ENCODE results near the gene MORF4L2. TPM values are rescaled to one million over a fixed set of nuclear protein-coding genes. Genes with fewer than 3 reads are reported as not detected.

MORF4L2 gene
- total RNA-seq, 4 donors from 2014 or later: 299 to 400 (median 353) TPM

DNA sequence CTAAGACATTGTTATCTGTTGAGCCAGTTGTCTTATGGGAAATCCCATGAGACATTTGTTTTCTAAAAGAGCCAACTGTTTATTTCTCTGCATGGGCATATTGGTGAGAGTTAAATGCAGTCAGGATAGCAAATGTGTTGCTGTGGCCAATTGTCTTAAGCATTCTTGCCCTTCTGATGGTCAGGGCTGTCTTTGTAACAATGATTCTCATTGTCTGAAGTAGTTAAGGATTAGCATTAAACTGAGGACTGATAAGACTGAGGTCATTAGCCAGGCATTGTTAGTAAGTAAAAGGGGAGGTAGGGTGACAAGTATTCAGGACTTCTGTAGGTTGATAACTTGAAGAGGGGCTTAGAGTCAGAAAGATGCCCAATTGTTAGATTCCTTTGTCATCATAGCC, 11.2 kb upstream of the MORF4L2 start:
- Histone ChIP-seq H3K9me3 (no peaks in the 10 kb centered on the region), H3K27ac (replicated peaks in 1 of 4) (no peak overlapping the region), H3K4me1 (no peaks in the 10 kb centered on the region), H3K4me3 (no peak overlapping the region), H3K27me3 (no peaks in the 10 kb centered on the region), H3K36me3 (no peaks in the 10 kb centered on the region)
- no peak for DNase-seq (ENCODE audit: extremely low spot score)
- intact Hi-C loops (cut with DNase I): no loop called here
- TF ChIP-seq, protein P1, sequence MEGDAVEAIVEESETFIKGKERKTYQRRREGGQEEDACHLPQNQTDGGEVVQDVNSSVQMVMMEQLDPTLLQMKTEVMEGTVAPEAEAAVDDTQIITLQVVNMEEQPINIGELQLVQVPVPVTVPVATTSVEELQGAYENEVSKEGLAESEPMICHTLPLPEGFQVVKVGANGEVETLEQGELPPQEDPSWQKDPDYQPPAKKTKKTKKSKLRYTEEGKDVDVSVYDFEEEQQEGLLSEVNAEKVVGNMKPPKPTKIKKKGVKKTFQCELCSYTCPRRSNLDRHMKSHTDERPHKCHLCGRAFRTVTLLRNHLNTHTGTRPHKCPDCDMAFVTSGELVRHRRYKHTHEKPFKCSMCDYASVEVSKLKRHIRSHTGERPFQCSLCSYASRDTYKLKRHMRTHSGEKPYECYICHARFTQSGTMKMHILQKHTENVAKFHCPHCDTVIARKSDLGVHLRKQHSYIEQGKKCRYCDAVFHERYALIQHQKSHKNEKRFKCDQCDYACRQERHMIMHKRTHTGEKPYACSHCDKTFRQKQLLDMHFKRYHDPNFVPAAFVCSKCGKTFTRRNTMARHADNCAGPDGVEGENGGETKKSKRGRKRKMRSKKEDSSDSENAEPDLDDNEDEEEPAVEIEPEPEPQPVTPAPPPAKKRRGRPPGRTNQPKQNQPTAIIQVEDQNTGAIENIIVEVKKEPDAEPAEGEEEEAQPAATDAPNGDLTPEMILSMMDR (IDR thresholded peaks at IDR 0.05): no peak
- TF ChIP-seq EP300 (IDR thresholded peaks at IDR 0.05): no peak
- TF ChIP-seq POLR2AphosphoS5 (IDR thresholded peaks at IDR 0.05): no peak
- TF ChIP-seq POLR2A (IDR thresholded peaks at IDR 0.05; ENCODE audit: low read depth): no peak

DNA sequence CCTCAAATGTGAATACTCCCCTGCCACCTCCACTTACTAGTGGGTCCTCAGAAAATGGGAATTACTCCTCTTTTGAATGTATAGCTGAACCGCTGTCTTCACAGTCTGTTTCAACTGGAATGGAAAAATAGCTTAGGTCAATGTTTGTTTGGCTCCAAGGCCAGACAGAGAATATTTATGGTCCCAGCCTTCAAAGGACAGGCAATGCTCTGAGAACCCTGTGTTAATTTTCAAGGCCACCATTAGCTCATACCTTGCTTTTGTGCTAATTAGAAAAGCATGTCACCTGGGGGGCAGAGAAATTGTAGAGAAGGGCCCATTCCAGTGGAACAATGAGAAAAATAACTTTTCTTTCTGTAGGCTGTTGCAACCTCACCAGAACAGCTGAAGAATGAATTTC, 4.6 kb upstream of the MORF4L2 start:
- H3K36me3 ChIP-seq: no peaks in the 10 kb centered on the region
- H3K27me3 ChIP-seq: no peaks in the 10 kb centered on the region
- no peak overlapping the region for H3K4me3 ChIP-seq
- intact Hi-C loops (cut with DNase I): loop anchor here (5.0 kb wide), 1 partner anchor 126 kb away; no protein-coding TSS in a partner anchor
- no peak overlapping the region for H3K27ac ChIP-seq (replicated peaks in 1 of 4)
- no peaks in the 10 kb centered on the region for H3K9me3 ChIP-seq
- DNase-seq (ENCODE audit: extremely low spot score): no peak
- 85% methylated on average over 1 of the region's 1 CpG for WGBS
- TF ChIP-seq POLR2A (IDR thresholded peaks at IDR 0.05; ENCODE audit: low read depth) (no peak), EP300 (IDR thresholded peaks at IDR 0.05) (no peak), POLR2AphosphoS5 (IDR thresholded peaks at IDR 0.05) (no peak)
- TF ChIP-seq, protein P1 (IDR thresholded peaks at IDR 0.05): no peak
- H3K4me1 ChIP-seq: peaks cover 0 to 8% (median 0%) of the 10 kb centered on the region in 4 donors

DNA sequence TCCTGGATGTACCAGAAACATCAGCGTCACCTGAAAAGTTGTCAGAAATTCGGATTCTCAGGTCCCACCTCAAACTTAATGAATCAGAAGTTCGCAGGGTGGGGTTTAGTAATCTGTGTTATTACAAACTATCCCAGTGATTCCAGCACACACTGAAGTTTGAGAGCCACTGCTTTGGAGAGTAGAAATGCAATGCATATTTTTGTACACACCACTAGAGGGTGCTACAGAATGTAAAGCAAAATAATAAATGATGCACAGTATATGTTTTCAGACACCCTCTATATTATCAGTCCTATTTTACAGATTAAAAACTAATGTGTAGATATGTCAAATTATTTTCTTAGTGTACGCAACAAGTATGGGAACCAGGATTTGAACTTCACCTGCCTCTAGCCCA, 2.4 kb upstream of the MORF4L2 start:
- H3K9me3 ChIP-seq: no peaks in the 10 kb centered on the region
- 30% methylated on average over 4 of the region's 4 CpGs for WGBS
- no peak for DNase-seq (ENCODE audit: extremely low spot score)
- peak overlapping the region; percentile 91 to 95 (median 94) for H3K27ac ChIP-seq (replicated peaks in 1 of 4)
- no peak overlapping the region for H3K4me3 ChIP-seq
- no peaks in the 10 kb centered on the region for H3K27me3 ChIP-seq
- H3K36me3 ChIP-seq: peaks cover 0 to 11% (median 5%) of the 10 kb centered on the region in 4 donors
- intact Hi-C loops (cut with DNase I): loop anchor here (5.0 kb wide), 1 partner anchor 157 kb away; no protein-coding TSS in a partner anchor
- TF ChIP-seq EP300 (IDR thresholded peaks at IDR 0.05) (no peak), POLR2AphosphoS5 (IDR thresholded peaks at IDR 0.05) (no peak), POLR2A (IDR thresholded peaks at IDR 0.05; ENCODE audit: low read depth) (no peak)
- TF ChIP-seq, protein P1 (IDR thresholded peaks at IDR 0.05): peak; percentile 55 to 71 (median 67)
- peaks cover 0 to 17% (median 13%) of the 10 kb centered on the region in 4 donors for H3K4me1 ChIP-seq

DNA sequence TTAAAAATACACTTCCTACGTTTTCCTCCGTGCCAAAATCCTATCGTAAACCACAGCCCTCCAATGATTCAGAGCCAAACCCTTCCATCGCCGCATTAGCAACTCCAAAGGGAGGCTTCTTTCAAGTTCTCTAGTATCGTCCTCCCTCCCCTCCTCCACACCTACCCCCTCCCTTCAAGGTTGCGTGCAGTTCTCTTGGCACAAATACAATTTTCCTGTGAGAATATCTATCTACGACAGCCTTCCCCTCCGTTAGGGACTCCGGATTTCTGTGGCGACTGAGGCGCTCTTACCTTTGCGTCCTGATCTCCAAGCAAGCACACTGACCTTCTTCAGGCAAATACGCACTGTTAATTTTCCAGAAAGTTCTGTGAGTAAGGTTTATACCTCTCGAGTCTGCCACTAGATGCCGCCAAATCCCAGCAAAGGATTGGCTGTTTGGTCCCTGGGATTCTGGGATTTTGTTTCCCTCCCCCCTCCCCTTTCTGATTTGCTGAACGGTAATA, 1.2 kb upstream of the MORF4L2 start:
- no peaks in the 10 kb centered on the region for H3K27me3 ChIP-seq
- WGBS: 16% methylated on average over 17 of the region's 17 CpGs
- peaks cover 0 to 22% (median 13%) of the 10 kb centered on the region in 4 donors for H3K36me3 ChIP-seq
- H3K4me3 ChIP-seq: peak overlapping the region; percentile 55 to 64 (median 62)
- TF ChIP-seq, protein P1 (IDR thresholded peaks at IDR 0.05): peak; percentile 57 to 69 (median 65)
- TF ChIP-seq POLR2A (IDR thresholded peaks at IDR 0.05; ENCODE audit: low read depth) (no peak), POLR2AphosphoS5 (IDR thresholded peaks at IDR 0.05) (peak; percentile 47 to 68), EP300 (IDR thresholded peaks at IDR 0.05) (no peak)
- intact Hi-C loops (cut with DNase I): loop anchor here (5.0 kb wide), 1 partner anchor 155 kb away; no protein-coding TSS in a partner anchor
- DNase-seq (ENCODE audit: extremely low spot score): no peak
- H3K4me1 ChIP-seq: peaks cover 0 to 23% (median 16%) of the 10 kb centered on the region in 4 donors
- H3K9me3 ChIP-seq: no peaks in the 10 kb centered on the region
- H3K27ac ChIP-seq (replicated peaks in 1 of 4): peak overlapping the region; percentile 91 to 95 (median 94)
